Anterior cingulate cortex (tissue), 58 donors: ENCODE data around the gene DPEP2NB.
"Not testable (repeated sequence)": the region's sequence is repeated elsewhere in the genome, so short reads cannot be mapped to it uniquely, and the experiment has no call there.

Experiments
- DNase-seq, 58 donors: peaks; one replicate each; lab custom pipeline; 2025; lab: John Stamatoyannopoulos, UW

Gene DPEP2NB

GRCh38 chr16:67987460-67988160 is 28.1 kb downstream of the DPEP2NB start:
- DNase-seq: peak in 34 of 58 donors; percentile 5 to 70 (median 34)

DNA sequence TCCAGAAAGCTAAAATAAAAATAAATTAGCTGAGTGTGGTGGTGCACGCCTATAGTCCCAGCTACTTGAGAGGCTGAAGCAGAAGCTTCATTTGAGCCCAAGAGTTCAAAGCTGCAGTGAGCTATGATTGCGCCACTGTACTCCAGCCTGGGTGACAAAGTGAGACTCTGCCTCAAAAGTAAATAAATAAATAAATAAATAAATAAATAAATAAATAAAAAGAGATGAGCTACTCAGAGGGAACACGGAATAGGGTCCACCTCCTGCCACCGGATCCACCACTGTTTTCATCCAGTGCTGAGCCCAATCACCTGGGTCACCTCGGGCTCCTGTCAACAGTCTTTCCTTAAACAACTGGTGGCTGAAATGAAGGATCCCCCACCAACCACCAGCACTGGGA is 28.8 kb downstream of the DPEP2NB start:
- no peak for DNase-seq

DNA sequence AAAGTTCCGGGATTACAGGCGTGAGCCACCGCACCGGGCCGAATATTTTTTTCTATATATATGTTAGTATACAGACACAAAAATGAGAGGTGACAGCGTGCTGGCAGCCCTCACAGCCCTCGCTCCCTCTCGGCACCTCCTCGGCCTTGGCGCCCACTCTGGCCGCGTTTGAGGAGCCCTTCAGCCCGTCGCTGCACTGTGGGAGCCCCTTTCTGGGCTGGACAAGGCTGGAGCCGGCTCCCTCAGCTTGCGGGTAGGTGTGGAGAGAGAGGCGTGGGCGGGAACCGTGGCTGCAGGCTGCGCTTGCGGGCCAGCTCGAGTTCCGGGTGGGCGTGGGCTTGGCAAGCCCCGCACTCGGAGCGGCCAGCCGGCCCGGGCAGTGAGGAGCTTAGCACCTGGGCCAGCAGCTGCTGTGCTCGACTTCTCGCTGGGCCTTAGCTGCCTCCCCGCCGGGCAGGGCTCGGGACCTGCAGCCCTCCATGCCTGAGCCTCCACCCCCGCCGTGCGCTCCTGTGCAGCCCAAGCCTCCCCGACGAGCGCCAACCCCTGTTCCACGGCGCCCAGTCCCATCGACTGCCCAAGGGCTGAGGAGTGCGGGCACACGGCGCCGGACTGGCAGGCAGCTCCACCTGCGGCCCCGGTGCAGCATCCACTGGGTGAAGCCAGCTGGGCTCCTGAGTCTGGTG is 33.6 kb downstream of the DPEP2NB start:
- no peak for DNase-seq

DNA sequence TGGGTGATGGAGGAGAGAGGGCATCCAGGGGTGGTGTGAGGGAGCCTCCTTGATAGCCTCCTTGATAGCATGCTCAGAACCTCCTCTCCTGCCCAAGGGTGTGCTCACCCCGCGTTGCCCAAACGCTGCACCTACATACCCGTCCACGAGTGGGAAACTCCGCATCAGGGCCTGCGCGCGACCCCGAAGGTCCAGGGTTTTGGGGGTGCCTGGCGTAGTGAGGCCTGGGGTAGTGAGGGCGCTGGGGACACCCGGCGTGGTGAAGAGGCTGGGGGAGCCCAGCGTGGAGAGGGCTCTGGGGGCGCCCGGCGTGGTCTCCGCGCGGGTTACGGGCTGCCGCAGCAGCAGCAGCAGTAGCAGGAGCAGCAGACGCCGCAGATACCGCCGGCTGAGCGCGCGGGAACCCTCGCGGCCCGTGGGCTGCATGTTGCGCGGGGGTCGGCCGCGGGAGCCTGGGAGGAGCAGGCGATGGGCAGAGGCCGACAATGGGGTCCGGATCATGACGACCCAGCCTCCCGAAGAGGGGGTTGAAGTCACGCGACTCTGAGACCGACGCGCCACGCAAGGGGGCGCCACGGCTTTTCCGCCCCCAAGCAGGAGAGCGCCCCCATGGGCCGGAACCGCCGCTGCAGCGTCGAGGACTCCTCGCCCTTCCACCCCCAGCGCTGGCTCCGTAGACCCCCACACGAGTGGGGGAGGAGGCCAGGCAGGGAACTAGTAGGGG is 35.6 kb downstream of the DPEP2NB start, which contains the start of gene DPEP3:
TSS of gene DPEP3 (minus strand) at position 545 of the 724 bp plus-strand sequence. CDS start at position 426, 119 bp downstream.
- DNase-seq: no peak

- no peak for DNase-seq
Measured at GRCh38 chr16:67977469-67978227, 38.1 kb downstream of the DPEP2NB start.

GRCh38 chr16:67977005-67977404 is 38.7 kb downstream of the DPEP2NB start:
- DNase-seq: no peak

DNA sequence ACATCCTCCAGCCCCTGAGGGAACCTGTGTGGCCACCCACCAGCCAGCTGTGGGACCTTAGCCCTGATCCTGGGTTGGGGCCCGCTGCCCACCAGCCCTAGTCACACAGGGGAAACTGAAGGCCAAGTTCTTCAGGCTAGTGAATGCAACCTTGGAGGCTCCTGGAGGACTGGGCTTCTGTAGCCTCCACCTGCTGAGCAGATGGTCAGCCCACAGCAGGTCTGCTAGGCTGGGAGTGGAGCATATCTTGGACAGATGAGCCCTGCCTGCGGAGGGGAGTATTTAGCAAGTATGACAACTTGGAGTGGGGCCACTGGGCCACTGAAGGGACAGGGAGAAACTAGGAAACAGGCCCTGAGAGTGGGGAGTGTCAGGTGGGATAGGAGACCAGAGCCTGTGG is 39.5 kb downstream of the DPEP2NB start:
- DNase-seq: no peak

- DNase-seq: no peak
Measured at GRCh38 chr16:67975321-67976105, 40.2 kb downstream of the DPEP2NB start.

- DNase-seq: not testable (repeated sequence)
Measured at GRCh38 chr16:67972285-67972684, 43.4 kb downstream of the DPEP2NB start.

DNA sequence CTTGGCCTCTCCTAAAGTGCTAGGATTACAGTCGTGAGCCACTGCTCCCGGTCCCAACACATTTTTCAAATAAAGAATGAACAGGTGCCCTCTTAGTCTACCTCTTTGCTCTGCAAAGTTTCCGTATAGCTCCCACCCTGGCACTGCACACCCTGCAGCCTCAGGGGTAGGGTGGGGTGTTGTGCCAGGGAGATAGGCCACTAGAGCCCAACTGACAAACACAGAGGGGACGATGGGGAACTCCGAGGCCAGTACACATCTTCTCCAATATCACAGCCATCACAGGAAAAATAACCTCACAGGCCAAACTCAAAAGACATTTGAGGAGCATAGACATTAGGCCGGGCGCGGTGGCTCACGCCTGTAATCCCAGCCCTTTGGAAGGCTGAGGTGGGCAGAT is 44.6 kb downstream of the DPEP2NB start:
- no peak for DNase-seq

GRCh38 chr16:67969254-67970039 is 46.3 kb downstream of the DPEP2NB start:
- no peak for DNase-seq

GRCh38 chr16:67968400-67969253 is 47.1 kb downstream of the DPEP2NB start, which contains the start of gene SLC12A4:
SLC12A4 (minus strand) TSS chr16:67968637; CDS start chr16:67968553, 84 bp downstream.
- peak in 49 of 58 donors; percentile 20 to 75 (median 43) for DNase-seq

- DNase-seq: no peak
Measured at GRCh38 chr16:67967958-67968399, 47.7 kb downstream of the DPEP2NB start.

DNA sequence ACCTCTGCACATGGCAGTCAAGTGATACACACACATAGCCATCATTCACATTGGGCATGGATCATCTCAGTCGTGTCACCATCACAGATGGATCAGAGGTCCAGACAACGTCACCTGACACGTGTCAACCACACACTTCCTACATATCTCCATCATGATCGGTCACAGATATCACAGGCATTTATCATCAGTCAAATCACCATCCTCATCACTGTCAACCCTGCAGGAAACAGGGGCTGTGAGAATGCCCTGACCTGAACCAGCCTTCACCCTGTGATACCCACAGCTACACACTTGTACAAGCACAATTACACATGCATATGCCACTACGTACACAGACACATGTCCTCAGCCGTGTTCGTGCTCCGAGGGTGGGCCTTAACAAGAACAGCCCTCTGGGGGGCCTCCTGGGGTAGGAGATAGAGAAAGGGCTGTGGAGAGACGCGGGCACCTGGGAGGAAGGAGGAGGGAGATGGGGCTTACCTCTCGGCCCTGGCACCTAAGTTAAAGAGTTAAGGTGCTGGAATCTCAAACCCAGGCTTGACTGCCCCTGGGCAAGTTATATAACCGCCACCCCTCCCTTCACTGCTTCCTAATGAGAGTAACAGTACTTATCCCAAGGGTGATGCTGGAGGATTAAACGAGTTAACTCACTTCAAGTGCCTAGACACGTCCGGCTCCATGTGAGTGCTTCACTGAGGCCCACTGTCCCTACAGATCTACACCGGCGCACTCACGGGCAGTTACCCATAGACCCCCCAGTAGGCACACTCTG is 48.3 kb downstream of the DPEP2NB start:
- no peak for DNase-seq

- DNase-seq: no peak
Measured at GRCh38 chr16:67966549-67967182, 49.0 kb downstream of the DPEP2NB start.
